Suprapubic skin (tissue), 3 donors: Measurements from ENCODE around the gene SGK2.

Experiments used
- CTCF ChIP-seq, 2 donors: fragments of 200-600 bp in 1 of 2; fragments of 450-650 bp in 1 of 2; sonication (generic) in 1 of 2; IDR thresholded peaks; one replicate each; pipeline ENCODE4 v1.5.1; 2016 to 2019; ENCODE audit warnings: antibody characterized with exemption in 2 of 2, mild to moderate bottlenecking in 1 of 2, moderate library complexity in 1 of 2
- POLR2A ChIP-seq, 2 donors: fragments of 450-650 bp; IDR thresholded peaks; one replicate each; pipeline ENCODE4 v1.6.1; 2017; ENCODE audit warnings: antibody characterized with exemption in 2 of 2, mild to moderate bottlenecking in 2 of 2, moderate library complexity in 2 of 2

GRCh38 chr20:43532416-43533055 lies 26.3 kb upstream of the SGK2 start:
- no peak for TF ChIP-seq CTCF (IDR thresholded peaks at IDR 0.05)
- TF ChIP-seq POLR2A (IDR thresholded peaks at IDR 0.05), result no peak
